Measurements from ENCODE around the gene ENKD1.

The ENKD1 gene

GRCh38 chr16:67678354-67679023 is 11.9 kb upstream of the ENKD1 start:
- DNase-seq = no peak

GRCh38 chr16:67677712-67678111 is 11.2 kb upstream of the ENKD1 start:
- no peak for DNase-seq

- no peak for DNase-seq
Observed at GRCh38 chr16:67676939-67677338, 10.4 kb upstream of the ENKD1 start.

GRCh38 chr16:67676516-67676915 is 10.0 kb upstream of the ENKD1 start:
- DNase-seq = no peak

- no peak for DNase-seq
Observed at GRCh38 chr16:67675999-67676398, 9.4 kb upstream of the ENKD1 start.

- DNase-seq = no peak
Observed at GRCh38 chr16:67675579-67675935, 9.0 kb upstream of the ENKD1 start.

- DNase-seq = no peak
Observed at GRCh38 chr16:67674851-67675578, 8.5 kb upstream of the ENKD1 start.

- DNase-seq = no peak
Observed at GRCh38 chr16:67673712-67674580, 7.4 kb upstream of the ENKD1 start.

GRCh38 chr16:67672739-67673662 is 6.5 kb upstream of the ENKD1 start:
- peak; percentile 61 for DNase-seq

- DNase-seq = no peak
Observed at GRCh38 chr16:67672306-67672705, 5.8 kb upstream of the ENKD1 start.

GRCh38 chr16:67669499-67670101 is 3.0 kb upstream of the ENKD1 start:
- no peak for DNase-seq

GRCh38 chr16:67668495-67669157 is 2.1 kb upstream of the ENKD1 start:
- no peak for DNase-seq

GRCh38 chr16:67667817-67668494 is 1.4 kb upstream of the ENKD1 start:
- peak; percentile 92 for DNase-seq

- no peak for DNase-seq
Observed at GRCh38 chr16:67667453-67667816, 885 bp upstream of the ENKD1 start.

GRCh38 chr16:67666032-67666551 is 458 bp downstream of the ENKD1 start:
- peak; percentile 34 for DNase-seq

- DNase-seq = no peak
Observed at GRCh38 chr16:67665598-67665997, 952 bp downstream of the ENKD1 start.

- no peak for DNase-seq
Observed at GRCh38 chr16:67664871-67665270, 1.7 kb downstream of the ENKD1 start.

GRCh38 chr16:67664258-67664657 is 2.3 kb downstream of the ENKD1 start:
- DNase-seq = no peak

GRCh38 chr16:67663877-67664222 is 2.7 kb downstream of the ENKD1 start:
- DNase-seq = no peak

- DNase-seq = peak; percentile 30
Observed at GRCh38 chr16:67663151-67663876, 3.2 kb downstream of the ENKD1 start.
